ENCODE results near the gene CAMK2N2. TPM values are rescaled to one million over a fixed set of nuclear protein-coding genes. Genes with fewer than 3 reads are reported as not detected.

The CAMK2N2 gene
- total RNA-seq, 1 donor from 2014 or later: 5.6 TPM

- H3K4me3 Mint-ChIP-seq: no peak overlapping the region
- DNase-seq (ENCODE audit: low read depth, low spot score): no peak
Observed at GRCh38 chr3:184241447-184242296, 19.7 kb downstream of the CAMK2N2 start.

GRCh38 chr3:184241141-184241446 is 20.3 kb downstream of the CAMK2N2 start:
- Mint-ChIP-seq H3K4me1 (no peaks in the 10 kb centered on the region), H3K36me3 (ENCODE audit: low read depth) (peaks cover 3% of the 10 kb centered on the region), H3K4me3 (no peak overlapping the region), H3K27me3 (ENCODE audit: low read depth) (peaks cover 10% of the 10 kb centered on the region), H3K9me3 (no peaks in the 10 kb centered on the region), H3K27ac (ENCODE audit: unreplicated experiment) (no peak overlapping the region)
- no peak for TF ChIP-seq CTCF (conservative IDR thresholded peaks at IDR 0.05)
- DNase-seq (ENCODE audit: low read depth, low spot score): no peak

More at GRCh38 chr3:184241447-184242296, 19.7 kb downstream of the CAMK2N2 start:
- Mint-ChIP-seq H3K36me3 (ENCODE audit: low read depth) (peaks cover 3% of the 10 kb centered on the region), H3K27me3 (ENCODE audit: low read depth) (peaks cover 10% of the 10 kb centered on the region), H3K4me1 (no peaks in the 10 kb centered on the region), H3K27ac (ENCODE audit: unreplicated experiment) (no peak overlapping the region), H3K9me3 (no peaks in the 10 kb centered on the region)
- peak; percentile 49 for TF ChIP-seq CTCF (conservative IDR thresholded peaks at IDR 0.05)

GRCh38 chr3:184240384-184241140 is 20.8 kb downstream of the CAMK2N2 start:
- H3K27ac Mint-ChIP-seq (ENCODE audit: unreplicated experiment): no peak overlapping the region
- H3K36me3 Mint-ChIP-seq (ENCODE audit: low read depth): peaks cover 3% of the 10 kb centered on the region
- TF ChIP-seq CTCF (conservative IDR thresholded peaks at IDR 0.05): no peak
- no peaks in the 10 kb centered on the region for H3K4me1 Mint-ChIP-seq
- peaks cover 13% of the 10 kb centered on the region for H3K27me3 Mint-ChIP-seq (ENCODE audit: low read depth)
- DNase-seq (ENCODE audit: low read depth, low spot score): no peak
- H3K9me3 Mint-ChIP-seq: no peaks in the 10 kb centered on the region
- no peak overlapping the region for H3K4me3 Mint-ChIP-seq

GRCh38 chr3:184239708-184240107 is 21.6 kb downstream of the CAMK2N2 start:
- peak overlapping the region; percentile 1 for H3K4me3 Mint-ChIP-seq
- no peak overlapping the region for H3K27ac Mint-ChIP-seq (ENCODE audit: unreplicated experiment)
- no peaks in the 10 kb centered on the region for H3K9me3 Mint-ChIP-seq
- peaks cover 20% of the 10 kb centered on the region for H3K27me3 Mint-ChIP-seq (ENCODE audit: low read depth)
- no peak for TF ChIP-seq CTCF (conservative IDR thresholded peaks at IDR 0.05)
- H3K4me1 Mint-ChIP-seq: no peaks in the 10 kb centered on the region
- no peak for DNase-seq (ENCODE audit: low read depth, low spot score)
- peaks cover 3% of the 10 kb centered on the region for H3K36me3 Mint-ChIP-seq (ENCODE audit: low read depth)

- Mint-ChIP-seq H3K36me3 (ENCODE audit: low read depth) (peaks cover 3% of the 10 kb centered on the region), H3K27me3 (ENCODE audit: low read depth) (peaks cover 23% of the 10 kb centered on the region), H3K9me3 (no peaks in the 10 kb centered on the region), H3K27ac (ENCODE audit: unreplicated experiment) (no peak overlapping the region), H3K4me1 (no peaks in the 10 kb centered on the region), H3K4me3 (no peak overlapping the region)
- DNase-seq (ENCODE audit: low read depth, low spot score): no peak
- TF ChIP-seq CTCF (conservative IDR thresholded peaks at IDR 0.05): no peak
Observed at GRCh38 chr3:184239221-184239620, 22.1 kb downstream of the CAMK2N2 start.

Data from neural crest cell (in vitro differentiated cells).